Measurements from ENCODE around the gene NDST4. TPM values are rescaled to one million over a fixed set of nuclear protein-coding genes. Genes with fewer than 3 reads are reported as not detected.

Gene NDST4
- total RNA-seq, 2 experiments from 2014 or later, result not detected

DNA sequence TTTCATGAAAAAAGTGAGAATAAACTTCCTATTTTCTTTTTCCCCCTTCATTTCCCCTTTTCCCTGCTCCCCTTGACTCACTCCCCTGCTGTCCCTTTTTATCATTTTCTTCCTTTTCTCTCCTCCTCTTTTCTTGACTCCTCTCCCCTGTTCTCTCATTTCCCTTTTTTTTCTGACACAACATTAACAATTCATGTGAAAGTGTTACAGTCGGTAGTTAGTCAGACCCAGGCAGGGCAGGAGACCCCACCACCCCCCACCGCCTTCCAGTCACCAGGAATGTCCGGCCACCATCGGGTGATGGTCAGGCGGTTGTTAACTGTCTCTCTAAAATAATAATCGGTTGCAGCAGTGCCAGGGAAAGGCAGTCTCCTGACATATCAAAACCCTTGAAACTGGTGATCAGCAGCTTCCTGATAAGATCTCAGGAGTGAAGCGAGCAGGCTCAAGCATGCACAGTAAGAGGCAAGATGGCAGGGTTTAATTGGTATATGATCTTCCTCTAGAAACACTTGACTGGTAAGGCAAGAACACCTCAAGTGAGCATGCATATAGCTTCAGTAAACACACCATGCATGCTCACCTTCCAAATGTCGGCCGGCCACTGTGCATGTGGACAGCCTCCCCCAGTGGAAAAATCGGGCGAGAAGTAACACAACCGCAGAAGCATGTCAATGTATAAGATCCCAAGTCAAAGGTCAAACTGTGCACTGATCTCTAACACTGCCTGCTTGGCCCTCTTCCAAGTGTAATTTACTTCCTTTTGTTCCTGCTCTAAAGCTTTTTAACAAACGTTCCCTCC lies 191.4 kb downstream of the NDST4 start:
- CTCF ChIA-PET, result no interaction called here
- POLR2A ChIA-PET, result no interaction called here

DNA sequence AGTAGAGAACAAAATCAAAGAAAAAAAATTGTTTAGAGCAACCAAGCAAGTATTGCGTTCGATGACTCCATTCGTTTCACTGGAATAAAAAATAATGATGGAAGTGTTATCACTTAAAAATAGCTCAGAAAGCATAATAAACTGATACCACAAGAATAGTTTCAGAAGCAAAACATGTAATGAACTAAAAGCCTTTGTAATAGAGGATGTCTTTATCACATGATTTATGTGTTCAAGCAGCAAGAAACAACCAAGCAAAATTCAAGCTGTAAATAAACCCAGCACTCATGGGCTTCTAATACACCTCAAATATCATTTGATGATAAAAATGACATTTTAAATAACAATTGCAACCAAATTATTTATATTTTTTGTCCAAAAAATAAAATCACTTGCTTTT lies 192.2 kb downstream of the NDST4 start:
- ChIA-PET CTCF (no interaction called here), POLR2A (no interaction called here)

DNA sequence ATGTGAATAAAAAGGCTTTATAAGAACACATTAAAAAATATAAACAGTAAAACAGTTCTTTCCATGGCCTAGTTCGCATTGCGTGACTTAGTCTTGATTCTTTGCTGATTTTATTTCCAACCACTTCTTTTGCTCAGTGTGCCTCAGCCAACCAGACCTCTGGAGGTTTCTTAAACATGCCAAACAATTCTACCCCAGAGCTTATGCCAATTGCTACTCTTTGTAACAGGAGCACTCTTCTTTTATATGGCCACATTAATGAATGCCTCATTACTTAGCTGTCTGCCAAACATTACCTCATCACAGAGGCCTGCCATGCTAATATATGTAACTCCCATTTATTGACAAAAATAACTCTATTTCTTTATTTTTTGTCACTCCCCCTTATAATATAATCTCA lies 202.3 kb downstream of the NDST4 start:
- POLR2A ChIA-PET, result no interaction called here
- CTCF ChIA-PET, result no interaction called here

DNA sequence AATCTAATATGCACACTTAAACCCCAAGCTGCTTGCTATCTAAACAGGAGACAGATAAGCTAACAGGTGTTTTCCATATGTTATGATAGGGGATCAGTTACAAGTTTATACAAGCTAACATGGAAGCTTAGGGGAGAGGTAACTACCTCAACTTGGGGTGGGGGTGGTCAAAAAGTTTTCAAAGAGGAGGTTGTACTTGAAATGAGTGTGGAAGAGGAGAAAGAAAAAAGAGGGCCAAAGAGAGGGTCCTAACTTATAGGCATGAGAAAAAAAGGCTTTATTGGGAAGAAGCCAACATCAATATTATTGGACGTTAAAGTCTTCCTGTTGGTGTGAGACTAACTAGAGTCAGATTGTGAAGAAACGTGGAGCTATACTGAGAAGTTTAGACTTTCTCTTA lies 205.9 kb downstream of the NDST4 start:
- ChIA-PET POLR2A (no interaction called here), CTCF (no interaction called here)

DNA sequence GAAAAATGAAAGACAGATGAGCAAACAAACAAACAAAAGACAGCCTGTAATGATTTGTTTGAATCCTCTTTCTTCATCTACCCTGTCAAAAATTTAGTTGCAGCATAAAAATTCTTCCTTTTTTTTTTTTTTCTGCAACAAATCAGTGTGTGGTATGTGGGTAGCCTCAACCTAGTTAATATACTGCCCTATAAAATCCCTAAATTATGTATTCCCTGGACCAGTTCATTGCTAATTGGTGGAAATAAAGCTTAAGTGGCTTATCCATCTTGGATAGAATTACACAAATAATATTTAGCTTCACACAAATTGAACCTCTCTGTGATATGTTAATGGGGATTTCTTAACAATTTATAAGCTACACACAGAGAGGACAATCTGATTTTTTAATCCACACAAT lies 208.4 kb downstream of the NDST4 start:
- POLR2A ChIA-PET, result no interaction called here
- CTCF ChIA-PET, result no interaction called here

DNA sequence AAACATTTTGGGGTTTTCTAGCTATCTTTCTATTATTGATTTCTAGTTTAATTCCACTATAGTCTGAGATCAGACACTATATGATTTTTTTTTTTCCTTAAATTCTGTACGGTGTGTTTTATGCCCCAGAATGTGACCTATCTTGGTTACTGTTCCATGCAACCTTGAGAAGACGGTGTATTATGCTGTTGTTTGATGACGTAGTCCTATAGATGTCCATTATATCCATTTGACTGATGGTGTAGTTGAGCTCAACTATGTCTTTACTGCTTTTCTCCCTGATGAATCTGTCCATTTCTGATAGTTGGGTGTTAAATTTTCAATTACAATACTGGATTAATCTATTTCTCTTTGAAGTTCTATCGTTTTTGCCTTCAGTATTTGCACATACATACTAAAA lies 212.5 kb downstream of the NDST4 start:
- ChIA-PET POLR2A (no interaction called here), CTCF (no interaction called here)

DNA sequence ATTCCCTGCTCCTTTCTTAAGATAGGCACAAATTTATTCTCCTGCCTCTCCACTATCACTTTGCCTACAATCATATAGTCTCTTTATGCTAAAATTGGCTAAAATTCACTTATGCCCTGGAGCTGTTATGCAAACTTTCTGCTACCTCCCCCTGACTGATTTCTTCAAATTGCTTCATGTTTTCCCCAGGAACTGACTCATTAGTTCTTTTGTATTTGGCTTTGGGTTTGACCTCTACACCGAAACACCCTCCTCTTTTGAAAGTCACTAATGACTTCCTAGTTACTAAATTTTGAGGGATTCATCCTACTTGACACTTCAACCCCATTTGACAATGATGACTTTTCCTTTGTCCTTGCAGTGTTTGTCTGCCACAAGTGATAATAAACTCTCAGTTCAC lies 222.6 kb downstream of the NDST4 start:
- CTCF ChIA-PET, result no interaction called here
- POLR2A ChIA-PET, result no interaction called here

DNA sequence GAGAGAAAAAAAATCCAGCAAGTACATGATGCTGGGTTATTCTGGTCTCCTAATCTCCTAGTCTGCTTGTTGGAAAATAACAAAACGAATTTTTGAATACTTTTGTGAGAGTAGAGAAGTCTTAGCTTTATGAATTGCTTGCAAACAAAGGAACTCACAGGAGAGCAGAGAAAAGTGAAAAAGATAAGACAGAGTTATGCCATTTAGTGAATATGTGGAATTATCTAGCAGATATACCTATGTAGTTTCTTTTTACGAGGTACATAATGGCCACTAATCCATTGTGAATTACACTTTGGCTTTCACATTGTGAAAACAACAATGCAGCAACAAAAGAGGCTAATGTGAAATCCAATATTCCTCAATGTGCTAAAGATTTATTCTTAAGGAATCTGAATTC lies 226.7 kb downstream of the NDST4 start:
- CTCF ChIA-PET, result no interaction called here
- POLR2A ChIA-PET, result no interaction called here

DNA sequence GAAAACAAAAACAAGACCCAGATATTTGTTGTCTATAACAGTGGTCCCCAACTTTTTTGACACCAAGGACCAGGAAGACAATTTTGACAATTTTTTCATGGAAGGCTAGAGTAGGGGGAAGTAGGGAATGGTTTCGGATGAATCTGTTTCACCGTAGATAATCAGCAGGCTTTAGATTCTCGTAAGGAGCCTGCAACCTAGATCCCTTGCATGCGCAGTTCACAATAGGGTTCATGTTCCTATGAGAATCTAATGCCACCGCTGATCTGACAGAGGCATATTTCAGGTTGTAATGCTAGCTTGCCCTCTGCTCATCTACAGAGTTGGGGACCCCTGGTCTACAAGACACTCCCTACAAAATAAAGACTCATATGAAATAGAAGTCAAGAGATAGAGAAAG lies 229.8 kb downstream of the NDST4 start:
- ChIA-PET POLR2A (no interaction called here), CTCF (no interaction called here)

DNA sequence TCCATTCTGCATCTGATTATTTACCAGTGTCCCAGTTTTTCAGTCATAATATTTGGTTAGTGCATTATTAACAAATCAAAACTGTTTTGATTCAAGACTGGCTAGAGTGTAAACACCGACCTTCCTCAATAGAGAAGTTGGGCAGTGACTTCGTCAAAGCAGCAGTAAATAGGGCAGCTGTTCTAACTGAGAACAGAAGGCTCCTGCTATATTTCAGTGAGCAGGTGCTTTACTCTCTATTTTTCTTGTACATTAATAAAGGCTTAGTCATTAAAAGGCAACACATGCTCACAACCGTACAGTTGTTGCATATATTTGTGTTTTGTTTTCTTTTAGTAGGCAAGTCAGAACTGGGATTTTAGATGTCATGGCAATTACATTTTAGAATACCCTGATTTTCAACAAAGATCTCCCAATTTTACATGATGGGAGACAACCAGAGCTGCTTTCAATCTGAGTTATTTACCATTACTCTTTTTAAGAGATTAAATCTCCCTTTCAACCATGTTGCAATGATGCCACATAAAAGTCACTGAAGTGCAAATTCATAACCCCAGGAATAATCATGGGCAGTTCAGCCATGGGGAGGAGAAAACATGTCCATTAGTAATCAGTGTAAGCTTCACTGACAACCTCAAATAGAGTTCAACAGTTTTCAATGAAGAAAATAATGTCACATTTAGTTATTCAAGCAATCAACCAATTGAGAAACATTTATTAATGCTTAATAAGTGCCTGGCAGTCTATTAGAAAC lies 233.3 kb downstream of the NDST4 start:
- ChIA-PET CTCF (no interaction called here), POLR2A (no interaction called here)

DNA sequence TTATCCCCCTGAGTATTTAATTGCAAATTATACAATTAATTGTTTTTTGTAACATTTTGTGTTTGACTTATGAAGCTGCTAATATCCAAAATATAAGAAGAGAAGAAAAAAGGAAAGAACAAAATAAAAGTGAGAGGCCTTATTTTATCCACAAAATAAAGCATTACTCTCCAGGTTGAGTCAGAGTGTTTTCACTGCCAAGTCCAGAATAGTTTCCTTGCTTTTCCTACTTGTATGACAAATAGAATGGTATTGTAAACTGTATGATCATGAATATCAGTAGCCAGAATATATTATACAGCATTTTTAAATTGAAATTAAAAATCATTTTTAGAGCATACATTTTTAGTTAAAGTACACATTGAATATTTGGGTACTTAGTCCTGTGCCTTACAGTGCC lies 237.8 kb downstream of the NDST4 start:
- POLR2A ChIA-PET, result no interaction called here
- CTCF ChIA-PET, result no interaction called here

DNA sequence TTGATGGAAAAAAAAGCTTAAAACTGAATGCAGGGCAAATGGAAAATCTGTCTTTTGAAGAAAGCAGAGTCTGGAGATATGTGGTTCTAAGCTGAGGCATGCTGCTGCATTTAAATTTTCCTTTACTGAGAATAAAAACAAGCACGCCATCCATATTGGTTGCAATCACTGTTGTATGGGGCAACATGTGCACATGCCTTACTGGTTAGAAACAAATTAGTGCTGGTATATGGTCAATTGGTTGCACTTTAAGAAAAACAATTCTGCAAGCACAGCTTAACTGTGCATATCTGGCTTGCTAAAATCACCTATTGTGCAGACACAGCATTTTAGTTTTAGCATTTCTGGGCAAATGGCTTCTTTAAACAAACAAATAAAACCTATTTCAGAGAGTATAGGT lies 239.1 kb downstream of the NDST4 start:
- ChIA-PET CTCF (no interaction called here), POLR2A (no interaction called here)

DNA sequence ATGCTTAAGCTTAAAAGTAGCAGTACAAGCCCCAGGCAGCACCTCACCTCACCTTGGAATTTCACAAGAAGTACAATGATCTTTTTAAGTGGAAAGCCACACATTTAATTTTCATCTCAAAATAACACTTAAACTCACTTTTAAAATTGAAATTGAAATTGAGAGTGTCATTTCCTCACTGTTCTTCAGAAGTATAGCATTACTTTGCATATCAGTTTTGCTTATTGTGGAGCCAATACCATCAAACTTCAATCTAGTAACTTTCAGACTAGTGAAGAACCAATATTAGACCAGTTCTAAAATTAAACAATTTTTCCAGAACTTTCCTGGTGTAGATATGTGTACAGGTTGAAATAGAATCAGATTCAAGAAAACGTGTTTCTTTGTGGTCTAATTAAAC lies 242.4 kb downstream of the NDST4 start:
- POLR2A ChIA-PET, result no interaction called here
- CTCF ChIA-PET, result no interaction called here

DNA sequence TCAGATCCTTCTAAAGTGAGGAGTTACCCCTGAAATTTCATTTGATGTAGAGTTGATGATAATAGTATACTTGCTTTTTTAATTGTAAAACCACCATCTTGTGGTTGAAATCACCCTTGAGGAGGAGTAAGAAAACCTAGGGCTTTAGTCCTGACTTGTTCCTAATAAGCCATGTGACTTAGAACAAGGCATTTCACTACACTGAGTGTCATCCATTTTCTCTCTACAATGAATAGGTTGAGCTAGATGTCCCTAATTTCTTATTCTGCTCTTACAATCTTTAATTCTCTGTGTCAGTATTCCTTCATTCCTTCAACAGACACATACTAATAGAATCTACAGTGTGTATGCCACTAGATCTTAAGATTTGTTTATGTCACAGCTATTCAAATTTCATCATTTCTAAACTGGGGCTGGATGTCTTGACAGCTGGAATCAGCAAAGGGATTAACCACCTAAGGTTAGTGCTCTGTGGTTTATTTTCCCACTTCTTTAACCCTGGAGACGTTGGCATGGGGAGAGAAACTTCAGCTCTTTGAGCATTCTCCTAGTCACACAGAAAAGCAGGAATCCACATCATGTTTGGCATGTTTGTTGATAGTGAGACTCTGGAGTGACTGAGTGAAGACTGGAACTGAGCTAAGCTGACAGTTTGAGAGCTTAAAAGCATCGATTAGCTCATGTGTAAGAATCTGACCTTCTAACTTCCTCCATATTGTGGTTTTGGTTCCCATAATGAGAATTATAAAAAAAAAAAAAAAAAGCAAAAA lies 246.3 kb downstream of the NDST4 start:
- ChIA-PET POLR2A (no interaction called here), CTCF (no interaction called here)

DNA sequence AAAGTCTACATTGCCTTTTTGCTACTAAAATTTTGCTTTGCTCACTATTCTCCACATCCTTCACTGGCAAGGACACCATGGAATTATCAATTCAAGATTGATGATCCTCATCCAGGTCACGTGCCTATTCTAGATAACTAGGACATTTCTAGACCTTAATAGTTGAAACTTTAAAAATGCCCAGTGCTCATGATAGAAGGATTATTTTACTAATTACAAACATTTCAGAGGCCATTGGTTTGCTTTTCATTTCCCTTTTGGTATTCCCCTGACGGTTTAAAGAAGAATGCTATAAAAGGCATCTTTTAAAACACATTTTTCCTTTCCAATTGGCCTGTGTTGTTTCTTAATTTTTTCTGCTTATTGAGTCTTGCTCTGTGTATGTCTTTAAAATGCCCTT lies 249.4 kb downstream of the NDST4 start:
- POLR2A ChIA-PET, result no interaction called here
- CTCF ChIA-PET, result no interaction called here

DNA sequence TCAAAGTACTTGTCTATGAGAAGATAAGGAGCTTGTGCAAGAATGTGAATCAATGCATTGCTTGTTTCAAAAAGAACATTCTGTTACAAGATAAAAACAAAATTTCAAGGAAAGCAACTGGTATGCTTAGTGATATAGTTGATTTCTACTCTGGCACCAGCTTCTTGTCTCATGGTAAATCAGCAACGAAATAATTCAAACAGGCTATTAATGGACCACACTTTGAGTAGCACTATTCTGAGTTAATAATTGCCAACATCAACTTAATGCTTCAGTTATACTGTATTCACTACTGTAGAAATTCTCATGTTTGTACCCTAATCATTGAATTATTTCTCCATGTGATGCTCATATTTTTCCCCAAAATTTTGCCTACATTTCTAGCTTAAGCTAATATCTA lies 252.6 kb downstream of the NDST4 start:
- CTCF ChIA-PET, result no interaction called here
- POLR2A ChIA-PET, result no interaction called here

DNA sequence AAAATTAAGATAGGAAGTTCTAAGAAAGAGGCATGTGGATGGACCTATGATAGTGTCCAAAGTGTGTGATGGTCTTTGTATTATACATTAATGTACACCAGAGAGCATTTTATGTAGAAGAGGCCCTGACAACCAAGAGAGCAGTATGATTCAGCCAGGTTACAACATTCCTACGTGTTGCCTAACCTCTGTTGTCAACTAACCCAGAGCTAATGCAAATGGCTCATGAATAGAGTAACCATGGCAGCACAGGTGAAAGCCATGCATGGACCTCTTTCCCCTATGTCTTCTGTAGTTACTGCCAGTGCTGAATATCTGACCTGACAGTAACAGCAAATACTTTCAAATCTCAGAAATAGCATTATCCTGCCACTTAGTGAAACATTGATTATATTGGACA lies 255.6 kb downstream of the NDST4 start:
- POLR2A ChIA-PET, result no interaction called here
- CTCF ChIA-PET, result no interaction called here

DNA sequence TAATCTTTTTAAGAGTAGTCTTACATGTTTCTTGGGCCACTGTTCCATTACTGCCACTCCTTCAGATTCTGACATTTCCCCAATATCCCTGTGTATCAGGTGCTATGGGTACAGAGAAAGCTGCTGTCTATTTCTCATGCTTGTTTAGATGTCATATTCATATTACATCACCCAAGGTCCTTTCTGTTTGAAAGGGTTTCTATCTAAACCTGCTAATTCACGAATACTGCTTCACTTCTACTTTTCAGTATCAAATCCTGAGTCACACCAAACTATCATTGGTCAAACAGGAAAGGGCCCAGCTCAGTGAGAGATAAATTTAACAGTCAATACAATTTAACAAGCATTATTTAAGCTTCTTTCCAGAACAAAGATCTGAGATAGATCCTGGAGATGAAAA lies 273.4 kb downstream of the NDST4 start:
- CTCF ChIA-PET, result no interaction called here
- POLR2A ChIA-PET, result no interaction called here

DNA sequence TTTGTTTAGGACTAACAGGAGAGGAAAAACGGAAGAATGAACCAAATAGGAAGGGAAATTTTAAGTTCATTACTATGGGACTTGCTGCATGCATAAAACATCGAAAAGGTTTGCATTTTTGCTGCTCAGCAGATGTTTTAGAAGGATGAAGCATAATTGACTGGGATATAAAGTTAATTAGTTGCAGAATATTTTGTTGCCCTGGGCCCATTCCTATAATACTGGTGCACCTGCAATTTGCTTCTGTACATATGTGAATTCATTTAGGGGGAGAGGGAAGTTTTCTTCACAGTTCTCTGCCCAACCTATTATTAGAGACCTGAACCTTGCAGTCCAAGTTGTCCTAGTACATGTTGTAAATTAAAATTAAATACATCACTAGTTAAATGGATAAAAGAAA lies 282.8 kb downstream of the NDST4 start:
- ChIA-PET POLR2A (no interaction called here), CTCF (no interaction called here)

DNA sequence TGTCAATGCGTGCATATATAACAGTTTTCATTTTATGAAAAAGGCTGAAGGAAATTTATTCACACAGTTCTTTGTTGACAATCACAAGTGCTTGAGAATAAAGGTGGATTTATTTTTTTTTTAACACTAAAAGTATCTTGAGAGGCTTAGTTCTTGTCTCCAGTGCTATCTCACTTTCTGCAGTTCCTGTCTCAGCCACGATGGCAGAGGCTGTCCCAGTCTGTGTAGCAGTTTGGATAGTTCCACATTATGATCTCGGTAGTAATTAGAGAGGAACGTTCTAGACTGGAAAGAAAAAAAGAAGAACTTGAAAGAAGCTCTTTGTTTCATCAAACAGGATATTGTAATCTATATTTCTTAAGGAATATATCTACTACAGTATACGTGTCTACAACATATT lies 285.8 kb downstream of the NDST4 start:
- ChIA-PET POLR2A (no interaction called here), CTCF (no interaction called here)

DNA sequence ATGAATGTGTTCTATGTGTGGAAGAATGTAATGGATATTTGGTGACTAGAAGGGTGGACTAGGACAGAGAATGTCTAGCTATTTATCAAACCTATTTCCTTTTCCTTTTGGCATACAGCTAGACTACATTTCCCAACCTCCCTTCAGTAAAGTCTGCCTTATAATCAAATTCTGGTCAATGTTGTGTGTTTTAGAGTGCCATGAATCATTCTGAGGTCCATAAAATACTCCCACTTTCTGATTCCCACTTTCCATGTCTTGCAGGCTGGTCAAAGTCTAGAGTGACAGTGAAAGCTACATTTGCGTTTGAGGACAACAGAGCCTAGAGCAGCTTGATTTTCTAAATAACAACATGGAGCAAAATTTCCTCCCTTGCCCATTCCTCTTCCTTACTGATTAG lies 297.7 kb downstream of the NDST4 start:
- POLR2A ChIA-PET, result no interaction called here
- CTCF ChIA-PET, result no interaction called here

DNA sequence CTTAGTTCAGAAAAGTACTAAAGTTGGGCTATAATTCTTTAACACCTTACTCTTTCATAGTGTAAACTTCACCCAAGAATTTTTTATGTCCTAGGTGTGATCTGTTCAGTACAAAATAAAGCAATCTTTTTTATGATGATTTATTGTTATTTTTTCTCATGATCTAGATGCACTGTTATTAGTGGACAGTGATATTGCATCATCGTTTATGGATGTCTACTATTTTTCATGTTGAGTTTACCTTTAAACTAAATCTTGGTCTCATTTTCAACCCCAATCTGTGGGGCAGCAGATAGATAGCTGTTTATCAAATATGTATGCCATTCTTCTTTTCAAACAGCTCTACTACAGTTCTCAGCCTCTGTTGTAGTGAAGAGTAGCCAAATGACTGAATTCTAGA lies 299.5 kb downstream of the NDST4 start:
- ChIA-PET CTCF (no interaction called here), POLR2A (no interaction called here)

Measured in activated CD8-positive, alpha-beta memory T cell treated with anti-CD3 and anti-CD28 coated beads for 36 hours (primary cell).